ENCODE data around the gene NRG3.

DNA sequence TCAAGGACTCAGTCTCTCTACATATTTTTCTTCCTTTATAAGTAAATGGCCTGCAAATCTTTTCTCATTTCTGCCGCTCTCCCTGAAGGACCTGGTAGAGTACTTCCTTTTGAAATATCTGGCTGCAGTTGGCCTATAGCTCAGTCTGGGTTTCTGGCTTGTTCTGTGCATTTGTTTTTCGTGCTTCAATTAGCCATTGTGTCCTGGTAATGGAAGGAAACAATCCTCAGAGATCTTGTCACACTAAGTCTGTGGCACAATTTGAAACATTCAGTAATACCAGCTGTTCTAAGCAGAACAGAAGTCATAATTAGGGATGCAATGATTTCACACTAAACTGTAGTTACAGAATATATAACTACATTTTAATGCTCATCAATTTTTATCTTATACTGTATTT lies 545.0 kb downstream of the NRG3 start:
- TF ChIP-seq, protein P1, sequence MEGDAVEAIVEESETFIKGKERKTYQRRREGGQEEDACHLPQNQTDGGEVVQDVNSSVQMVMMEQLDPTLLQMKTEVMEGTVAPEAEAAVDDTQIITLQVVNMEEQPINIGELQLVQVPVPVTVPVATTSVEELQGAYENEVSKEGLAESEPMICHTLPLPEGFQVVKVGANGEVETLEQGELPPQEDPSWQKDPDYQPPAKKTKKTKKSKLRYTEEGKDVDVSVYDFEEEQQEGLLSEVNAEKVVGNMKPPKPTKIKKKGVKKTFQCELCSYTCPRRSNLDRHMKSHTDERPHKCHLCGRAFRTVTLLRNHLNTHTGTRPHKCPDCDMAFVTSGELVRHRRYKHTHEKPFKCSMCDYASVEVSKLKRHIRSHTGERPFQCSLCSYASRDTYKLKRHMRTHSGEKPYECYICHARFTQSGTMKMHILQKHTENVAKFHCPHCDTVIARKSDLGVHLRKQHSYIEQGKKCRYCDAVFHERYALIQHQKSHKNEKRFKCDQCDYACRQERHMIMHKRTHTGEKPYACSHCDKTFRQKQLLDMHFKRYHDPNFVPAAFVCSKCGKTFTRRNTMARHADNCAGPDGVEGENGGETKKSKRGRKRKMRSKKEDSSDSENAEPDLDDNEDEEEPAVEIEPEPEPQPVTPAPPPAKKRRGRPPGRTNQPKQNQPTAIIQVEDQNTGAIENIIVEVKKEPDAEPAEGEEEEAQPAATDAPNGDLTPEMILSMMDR (IDR thresholded peaks at IDR 0.05), result no peak
- TF ChIP-seq POLR2A (IDR thresholded peaks at IDR 0.05) (no peak), POLR2AphosphoS5 (IDR thresholded peaks at IDR 0.05) (no peak)

Data from prostate gland (tissue), 2 donors.